Ramos (cell line): Measurements from ENCODE around the gene TBC1D22A.
"Not testable (repeated sequence)": the region's sequence is repeated elsewhere in the genome, so short reads cannot be mapped to it uniquely, and the experiment has no call there.

Source experiments
- in situ Hi-C: fragments of 300-500 bp; cut with MboI; formaldehyde crosslinking; loops from one replicate; pipeline ENCODE4 v1.14.3; 2022; ENCODE audit warnings: low sequenced_read_pairs; ENCODE audit not compliant: unreplicated experiment

TBC1D22A gene

GRCh38 chr22:46974077-46974476 lies 211.6 kb downstream of the TBC1D22A start:
- in situ Hi-C loops = no loop called here

- in situ Hi-C loops = no loop called here
Measured at GRCh38 chr22:46974631-46975585, 212.5 kb downstream of the TBC1D22A start.

GRCh38 chr22:46976143-46976542 lies 213.7 kb downstream of the TBC1D22A start:
- in situ Hi-C loops = no loop called here

- in situ Hi-C loops = no loop called here
Measured at GRCh38 chr22:46976598-46976997, 214.1 kb downstream of the TBC1D22A start.

- in situ Hi-C loops = no loop called here
Measured at GRCh38 chr22:46977656-46978343, 215.3 kb downstream of the TBC1D22A start.

GRCh38 chr22:46978668-46979067 lies 216.2 kb downstream of the TBC1D22A start:
- in situ Hi-C loops = not testable (repeated sequence)

GRCh38 chr22:46979506-46979905 lies 217.1 kb downstream of the TBC1D22A start:
- in situ Hi-C loops = no loop called here

GRCh38 chr22:46980392-46980791 lies 217.9 kb downstream of the TBC1D22A start:
- in situ Hi-C loops = no loop called here

- in situ Hi-C loops = no loop called here
Measured at GRCh38 chr22:46982635-46983034, 220.2 kb downstream of the TBC1D22A start.

- in situ Hi-C loops = no loop called here
Measured at GRCh38 chr22:46983046-46983445, 220.6 kb downstream of the TBC1D22A start.

GRCh38 chr22:46984751-46985506 lies 222.5 kb downstream of the TBC1D22A start:
- in situ Hi-C loops = no loop called here

GRCh38 chr22:46985507-46985882 lies 223.0 kb downstream of the TBC1D22A start:
- in situ Hi-C loops = no loop called here

GRCh38 chr22:46986788-46987187 lies 224.3 kb downstream of the TBC1D22A start:
- in situ Hi-C loops = no loop called here

- in situ Hi-C loops = no loop called here
Measured at GRCh38 chr22:46990937-46991550, 228.6 kb downstream of the TBC1D22A start.

- in situ Hi-C loops = no loop called here
Measured at GRCh38 chr22:46991666-46992065, 229.2 kb downstream of the TBC1D22A start.

- in situ Hi-C loops = no loop called here
Measured at GRCh38 chr22:46992121-46992731, 229.8 kb downstream of the TBC1D22A start.

- in situ Hi-C loops = no loop called here
Measured at GRCh38 chr22:46993633-46994032, 231.2 kb downstream of the TBC1D22A start.

GRCh38 chr22:46994265-46994664 lies 231.8 kb downstream of the TBC1D22A start:
- in situ Hi-C loops = no loop called here

GRCh38 chr22:46994983-46995382 lies 232.5 kb downstream of the TBC1D22A start:
- in situ Hi-C loops = no loop called here
